ENCODE data around the gene ANKRD12.
A peak's percentile ranks its signal among the peaks of the same experiment; 100 is the strongest.

- 0 out of 2 replicates have a peak, but pooled peaks have one; percentile 1 for TF ChIP-seq CTCF (tag by site-specific recombination; IDR thresholded peaks at IDR 0.05)
- no peak for TF ChIP-seq ZNF274 (IDR thresholded peaks at IDR 0.05; ENCODE audit: low read length)
- no peak for TF ChIP-seq ZNF274 (tag by site-specific recombination; IDR thresholded peaks at IDR 0.05; ENCODE audit: borderline replicate concordance)
- TF ChIP-seq ZNF248 (tag by site-specific recombination; IDR thresholded peaks at IDR 0.05) = no peak
- no peak for TF ChIP-seq ZNF777 (tag by site-specific recombination; IDR thresholded peaks at IDR 0.05; ENCODE audit: borderline replicate concordance)
- TF ChIP-seq KLF9 (tag by site-specific recombination; IDR thresholded peaks at IDR 0.05; ENCODE audit: low read depth) = no peak
- TF ChIP-seq ZNF660 (tag by site-specific recombination; IDR thresholded peaks at IDR 0.05) = no peak
- TF ChIP-seq ZNF302 (tag by site-specific recombination; IDR thresholded peaks at IDR 0.05; ENCODE audit: low read depth) = no peak
- no peak for TF ChIP-seq ZNF146 (tag by site-specific recombination; IDR thresholded peaks at IDR 0.05)
- TF ChIP-seq ZBTB11 (tag by site-specific recombination; conservative IDR thresholded peaks at IDR 0.05; ENCODE audit: low read depth) = no peak
- TF ChIP-seq ZBTB7A (tag by site-specific recombination; IDR thresholded peaks at IDR 0.05; ENCODE audit: low read depth) = no peak; the same call in 1 of the 2 replicates
- TF ChIP-seq ZNF555 (tag by site-specific recombination; conservative IDR thresholded peaks at IDR 0.05) = no peak
- TF ChIP-seq KLF16 (tag by site-specific recombination; IDR thresholded peaks at IDR 0.05) = no peak
Observed at GRCh38 chr18:9135912-9136314, 668 bp upstream of the ANKRD12 start.

All from HEK293 (cell line).